GM18499 (cell line): Measurements from ENCODE around the gene GRID2.
"Not testable (repeated sequence)": the region's sequence is repeated elsewhere in the genome, so short reads cannot be mapped to it uniquely, and the experiment has no call there.

Experiments used
- ATAC-seq: cut with Tn5 transposase; IDR thresholded peaks from one replicate; pipeline ENCODE4 v1.9.1; 2021; ENCODE audit warnings: moderate number of reproducible peaks; ENCODE audit not compliant: insufficient read depth, unreplicated experiment

The GRID2 gene

DNA sequence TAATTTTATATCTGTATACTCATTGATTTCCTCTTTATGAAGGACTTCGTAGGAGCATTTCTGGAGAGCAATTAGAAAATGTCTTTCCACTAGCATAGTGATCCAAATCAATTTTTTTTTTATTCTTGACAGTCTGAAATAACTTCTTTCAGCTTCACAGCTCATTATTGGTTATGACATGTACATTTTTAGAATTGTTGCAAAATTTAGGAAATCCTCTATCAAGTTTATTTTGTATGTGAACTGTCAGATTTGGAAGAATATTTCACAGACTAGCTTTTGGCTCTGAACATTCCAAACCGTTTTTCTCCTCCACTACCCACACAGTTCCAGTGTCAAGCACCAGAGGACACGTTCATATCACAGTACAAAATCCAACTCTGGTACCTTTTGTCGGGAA, 1275.2 kb downstream of the GRID2 start:
- no peak for ATAC-seq

DNA sequence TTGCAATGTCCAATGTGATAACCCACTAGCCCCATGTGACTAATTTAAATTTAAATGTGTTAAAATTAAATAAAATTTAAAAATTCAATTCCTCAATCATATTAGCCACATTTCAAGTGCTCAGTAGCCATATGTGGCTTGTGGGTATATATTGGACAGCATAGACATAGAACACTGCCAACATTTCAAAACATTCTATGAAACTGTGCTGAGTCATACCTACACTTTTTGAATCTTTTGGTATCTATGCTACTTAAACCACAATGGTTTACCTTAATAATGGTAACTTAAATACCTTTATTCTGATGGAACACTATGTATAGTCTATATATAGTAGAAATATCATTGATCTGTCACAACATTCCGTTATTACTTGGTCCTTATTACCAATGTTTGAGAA, 1301.4 kb downstream of the GRID2 start:
- ATAC-seq, result peak; percentile 71

DNA sequence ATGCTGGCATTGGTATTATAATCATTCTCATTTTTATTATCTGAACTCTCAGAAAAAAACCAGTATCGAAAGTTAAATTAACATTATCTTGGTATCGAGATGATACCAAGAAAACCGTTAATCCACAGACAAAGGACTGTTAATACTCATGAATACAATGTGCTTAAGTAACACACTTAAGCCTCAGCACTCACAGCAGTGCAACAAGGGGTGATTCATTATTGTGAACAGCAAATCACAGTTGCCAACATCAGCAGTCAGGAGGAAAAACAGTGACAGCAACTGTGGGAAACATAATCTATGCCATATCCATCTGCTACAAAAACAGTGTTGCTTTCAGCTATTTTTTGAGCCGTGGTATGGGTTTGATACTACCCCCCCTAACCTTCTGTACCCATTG, 1313.8 kb downstream of the GRID2 start:
- ATAC-seq, result no peak

DNA sequence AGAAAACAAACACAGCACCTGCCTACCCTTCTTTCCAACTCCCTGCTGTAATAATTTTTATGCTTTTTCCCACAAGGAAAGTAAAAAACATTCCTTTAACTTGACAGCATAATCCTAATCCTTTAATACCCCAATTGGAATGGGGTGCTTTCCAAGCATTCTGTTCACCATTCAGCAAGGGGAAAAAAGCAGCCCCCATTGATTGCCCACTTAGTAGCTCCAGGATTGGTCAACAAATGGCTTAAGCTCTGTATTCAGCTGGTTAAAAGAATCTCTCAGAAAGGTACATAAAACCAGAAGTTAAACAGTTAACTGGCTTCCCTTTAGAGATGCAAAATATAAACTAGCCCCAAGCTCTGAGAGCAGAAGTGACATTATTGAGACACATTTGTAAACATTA, 1330.0 kb downstream of the GRID2 start:
- no peak for ATAC-seq

DNA sequence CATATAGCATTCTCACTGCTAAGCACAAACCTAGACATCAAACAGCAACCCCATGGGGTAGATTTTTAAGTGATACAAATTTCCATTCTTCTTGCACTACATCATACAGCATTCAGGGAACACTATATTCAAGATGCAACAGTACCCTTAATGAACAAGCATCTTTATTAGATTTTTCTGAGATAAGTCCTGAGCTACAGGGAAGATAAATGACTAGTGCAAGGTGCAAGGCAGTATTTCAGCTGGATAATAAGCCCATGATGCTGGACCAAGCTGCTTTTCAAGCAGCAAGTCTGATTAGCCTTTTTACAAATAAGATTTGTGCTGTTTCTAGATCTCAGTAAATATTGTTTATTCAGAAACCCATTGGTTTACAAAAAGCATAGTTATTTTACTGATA, 1332.2 kb downstream of the GRID2 start:
- ATAC-seq, result no peak

DNA sequence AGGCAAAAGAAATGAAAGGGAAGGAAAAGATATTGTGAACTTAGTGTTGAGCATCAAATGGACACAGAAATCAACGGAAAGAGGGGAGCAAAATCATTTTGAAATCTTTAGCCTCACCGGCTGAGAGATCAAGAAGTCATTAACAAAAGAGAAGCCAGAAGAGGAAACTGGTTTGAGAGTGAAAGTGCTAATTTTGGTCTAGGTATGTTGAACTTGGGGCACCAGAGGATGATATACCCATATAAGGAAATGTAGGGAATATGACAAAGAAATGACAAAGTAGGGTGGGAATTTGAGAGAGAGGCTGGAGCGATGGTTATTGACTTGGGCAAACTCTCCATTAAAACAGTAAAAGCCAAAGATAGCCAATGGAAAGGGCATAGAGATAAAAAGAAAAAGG, 1341.4 kb downstream of the GRID2 start:
- ATAC-seq, result peak; percentile 37

DNA sequence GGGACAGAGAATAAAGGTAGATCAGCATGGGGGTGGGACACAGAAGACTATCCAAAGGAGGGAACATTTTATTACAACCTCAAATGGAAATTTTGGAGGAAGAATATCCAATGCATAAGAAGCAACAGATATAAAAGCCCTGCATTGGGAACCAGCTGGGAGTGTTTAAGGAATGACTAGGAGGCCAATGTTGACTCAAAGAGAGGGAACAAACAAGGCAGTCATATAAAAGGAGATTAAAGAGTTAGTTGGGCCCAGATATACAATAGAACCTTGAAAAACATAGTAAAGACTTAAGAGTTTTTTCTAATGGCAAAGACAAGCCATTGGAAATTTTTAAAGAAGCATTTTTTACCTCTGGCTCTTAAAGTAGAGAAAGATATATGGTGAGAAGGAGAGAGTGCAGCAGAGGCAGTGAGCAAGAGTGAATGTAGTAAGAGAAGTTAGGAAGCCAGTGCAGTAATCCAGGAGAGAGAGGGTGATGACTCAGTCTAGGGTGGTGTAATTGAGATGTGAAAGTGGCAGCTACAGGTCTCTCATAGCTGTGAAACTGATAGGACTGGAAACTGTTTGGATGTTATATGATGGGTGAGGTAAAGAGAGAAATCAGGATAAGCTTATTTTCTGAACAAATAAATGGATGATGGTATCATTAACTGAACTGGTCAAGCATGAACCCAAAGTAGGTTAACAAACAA, 1342.6 kb downstream of the GRID2 start:
- peak; percentile 53 for ATAC-seq

DNA sequence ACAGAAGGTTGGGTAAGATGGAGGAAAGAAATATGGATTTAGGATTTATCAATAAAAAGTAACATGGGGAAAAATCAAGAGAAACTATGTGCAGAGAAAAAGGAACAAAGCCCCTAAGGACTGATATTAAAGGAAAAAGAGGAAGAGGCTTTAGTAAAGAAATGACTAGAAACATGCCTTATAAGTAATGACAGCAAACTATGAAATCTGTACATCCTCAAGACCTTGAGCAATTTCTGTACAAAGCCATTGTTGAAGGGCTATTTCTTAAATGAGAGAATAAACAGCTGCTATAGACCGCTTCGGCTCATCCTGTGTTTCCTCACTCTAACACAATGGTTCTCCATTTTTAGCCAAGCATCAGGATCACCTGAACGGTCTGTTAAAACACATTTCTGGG, 1344.5 kb downstream of the GRID2 start:
- ATAC-seq, result peak; percentile 52

DNA sequence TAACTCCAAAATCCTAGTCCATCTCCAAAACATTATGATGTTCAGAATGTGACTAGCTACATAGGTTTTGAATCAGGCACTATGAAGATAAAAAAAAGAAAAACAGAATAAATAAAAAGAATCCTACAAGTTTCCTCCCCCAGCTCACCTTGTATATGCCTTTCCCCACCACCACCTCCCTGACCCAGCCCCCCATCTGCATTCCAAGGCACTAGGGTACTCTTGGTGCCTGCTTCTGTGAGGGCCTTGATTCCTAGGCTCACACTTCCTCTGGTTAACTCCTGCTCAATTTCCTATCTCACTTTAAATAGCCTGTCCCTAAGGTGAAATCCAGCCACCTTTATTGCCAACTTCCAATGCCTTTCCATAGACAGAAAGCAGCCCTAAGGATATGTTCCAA, 1346.1 kb downstream of the GRID2 start:
- ATAC-seq, result no peak

DNA sequence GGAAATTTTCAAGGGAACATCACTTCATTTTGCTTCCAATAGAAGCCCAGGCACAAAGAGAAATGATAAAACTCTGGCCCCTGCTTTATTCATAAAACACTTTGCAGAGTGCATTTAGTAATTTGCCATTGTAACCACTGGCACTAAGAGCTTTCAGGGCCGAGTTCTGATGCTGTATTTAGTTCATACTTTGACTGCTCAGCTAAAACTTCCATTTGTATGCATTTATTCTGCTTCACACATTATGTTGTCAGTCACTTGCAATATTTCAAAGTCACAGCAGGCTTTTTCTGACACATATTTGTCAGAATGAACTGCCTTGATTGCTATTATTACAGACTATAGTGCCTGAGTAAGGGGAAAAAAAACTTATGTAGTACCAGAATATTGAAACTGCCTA, 1350.4 kb downstream of the GRID2 start:
- no peak for ATAC-seq

DNA sequence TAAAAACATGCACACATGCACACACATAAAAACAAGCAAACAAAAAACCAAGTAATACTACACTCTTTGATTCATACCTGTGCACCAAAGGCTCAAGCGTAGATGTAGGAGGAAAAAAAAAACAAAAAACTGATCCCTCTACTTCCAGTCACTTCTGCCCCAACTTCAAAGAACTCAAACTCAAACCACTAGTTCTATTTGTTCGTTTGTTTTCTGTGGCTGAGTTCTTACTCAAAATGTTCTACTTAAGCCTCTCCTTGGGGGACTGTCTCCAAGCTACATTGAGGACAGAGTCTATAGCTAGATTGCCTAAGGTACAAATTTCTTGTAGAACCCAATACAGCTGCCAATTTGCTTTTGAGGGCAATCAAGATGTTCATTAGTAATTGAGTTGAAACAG, 1353.8 kb downstream of the GRID2 start:
- no peak for ATAC-seq

DNA sequence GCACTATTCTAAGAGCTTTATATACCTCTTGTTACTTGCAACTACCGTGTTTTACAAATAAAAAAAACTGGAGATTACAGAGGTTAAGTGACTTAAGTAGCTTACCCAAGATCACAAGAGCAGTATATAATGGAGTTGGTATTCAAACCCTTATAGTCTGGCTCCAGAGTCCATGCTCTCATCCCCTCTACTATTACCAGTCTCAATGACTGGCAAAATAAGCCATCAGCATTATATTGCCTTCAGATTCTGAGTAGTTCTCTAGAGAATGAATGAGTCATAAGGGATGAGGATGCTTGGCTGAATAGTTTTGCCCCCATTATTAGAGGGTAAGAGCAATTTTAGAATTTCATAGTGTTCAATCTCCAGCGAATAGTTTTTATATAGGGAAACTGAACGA, 1354.7 kb downstream of the GRID2 start:
- no peak for ATAC-seq

DNA sequence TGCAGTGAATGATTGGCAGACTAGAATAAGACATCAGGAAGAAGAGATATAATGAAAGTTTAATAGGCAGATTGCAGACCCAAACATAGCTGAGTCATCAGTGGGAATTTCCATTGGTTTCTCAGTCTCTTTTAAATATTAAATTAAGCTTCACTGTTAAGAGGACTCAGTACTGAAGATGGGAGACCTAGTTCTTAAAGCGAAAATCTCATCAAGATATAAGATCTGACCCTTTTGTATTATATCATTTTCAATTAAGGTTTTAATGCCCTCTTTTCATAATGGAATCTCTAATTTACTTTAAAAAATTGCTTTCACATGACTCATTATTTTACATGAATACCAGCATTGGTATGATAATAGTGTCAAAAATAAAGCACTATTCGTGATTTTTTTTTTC, 1355.9 kb downstream of the GRID2 start:
- no peak for ATAC-seq

DNA sequence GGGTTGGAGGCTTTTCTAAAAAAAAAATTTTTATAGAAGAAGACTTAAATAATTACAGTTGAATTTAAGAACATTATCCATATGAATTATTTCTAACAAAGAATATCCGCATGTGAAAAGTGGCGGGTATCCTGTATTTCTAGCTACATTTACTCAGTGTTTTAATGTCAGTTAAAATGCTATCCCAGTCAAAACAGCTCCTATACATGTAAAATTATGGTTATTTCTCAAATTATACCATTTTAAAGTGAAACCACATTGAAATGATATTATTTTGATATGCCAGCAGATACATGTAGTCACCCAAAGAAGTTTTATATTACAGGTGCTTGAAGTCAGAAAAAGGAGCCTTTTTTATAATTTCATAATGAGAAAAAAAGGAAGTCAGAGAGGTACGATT, 1356.3 kb downstream of the GRID2 start:
- ATAC-seq, result no peak

DNA sequence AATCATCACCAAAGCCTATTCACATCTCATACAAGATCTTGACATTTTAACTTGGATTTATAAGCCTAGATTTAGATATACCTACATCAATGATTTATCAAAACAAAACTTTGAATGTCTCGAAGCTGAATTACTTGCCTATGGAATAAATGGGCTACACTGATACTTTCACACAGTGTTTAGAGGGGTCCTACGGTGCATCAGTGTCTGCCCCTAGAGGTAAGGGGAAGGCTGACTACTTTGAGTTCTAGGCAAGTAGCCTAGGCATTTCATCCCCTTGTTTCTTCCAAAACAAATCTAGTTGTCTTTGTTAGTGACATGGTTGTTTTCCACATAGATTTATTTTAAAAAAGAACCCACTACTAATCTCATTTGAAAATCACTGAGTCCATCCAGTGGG, 1366.7 kb downstream of the GRID2 start:
- no peak for ATAC-seq

DNA sequence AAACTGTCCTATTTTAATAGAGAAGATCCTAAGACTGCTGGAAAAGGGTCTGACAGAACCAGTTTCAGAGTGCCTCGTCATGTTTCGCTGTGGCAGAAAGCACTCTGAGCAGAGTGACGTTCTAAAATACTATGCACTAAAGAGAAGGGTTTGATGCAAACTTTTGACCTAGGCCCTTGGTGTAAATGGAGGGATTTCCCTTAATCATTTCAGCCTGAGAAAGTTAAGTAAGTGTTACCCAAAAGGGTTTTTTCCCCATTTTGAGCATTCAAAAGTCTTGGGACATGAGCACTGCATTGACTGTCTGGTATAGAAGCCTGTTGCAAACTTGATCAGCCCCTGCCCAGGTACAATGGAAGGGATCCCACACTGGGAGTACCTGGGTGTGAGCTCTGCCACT, 1367.3 kb downstream of the GRID2 start:
- ATAC-seq, result no peak

DNA sequence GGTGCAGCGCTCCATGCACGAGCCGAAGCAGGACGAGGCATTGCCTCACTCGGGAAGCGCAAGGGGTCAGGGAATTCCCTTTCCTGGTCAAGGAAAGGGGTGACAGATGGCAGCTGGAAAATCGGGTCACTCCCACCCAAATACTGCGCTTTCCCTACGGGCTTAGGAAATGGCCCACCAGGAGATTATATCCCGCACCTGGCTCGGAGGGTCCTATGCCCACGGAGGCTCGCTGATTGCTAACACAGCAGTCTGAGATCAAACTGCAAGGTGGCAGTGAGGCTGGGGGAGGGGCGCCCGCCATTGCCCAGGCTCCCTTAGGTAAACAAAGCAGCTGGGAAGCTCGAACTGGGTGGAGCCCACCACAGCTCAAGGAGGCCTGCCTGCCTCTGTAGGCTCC, 1373.2 kb downstream of the GRID2 start:
- ATAC-seq, result not testable (repeated sequence)

DNA sequence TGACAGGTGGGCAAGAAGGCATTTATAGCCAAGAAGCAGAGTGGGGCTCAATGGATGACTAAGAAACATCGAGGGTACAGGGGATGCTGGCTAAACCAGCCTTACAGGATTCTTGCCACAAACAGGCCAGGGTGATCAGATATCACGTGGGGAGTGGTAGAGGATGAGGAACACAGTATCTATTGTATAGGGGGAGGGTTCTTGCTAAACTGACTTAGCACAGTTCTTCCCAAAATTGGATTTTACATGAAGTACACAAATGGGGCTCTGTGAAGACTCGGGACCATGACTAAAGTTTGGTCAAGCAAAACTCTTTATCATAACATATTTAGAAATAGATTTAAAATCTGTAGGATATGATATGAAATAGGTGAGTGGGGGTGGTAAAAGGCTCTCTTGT, 1380.8 kb downstream of the GRID2 start:
- ATAC-seq, result no peak

DNA sequence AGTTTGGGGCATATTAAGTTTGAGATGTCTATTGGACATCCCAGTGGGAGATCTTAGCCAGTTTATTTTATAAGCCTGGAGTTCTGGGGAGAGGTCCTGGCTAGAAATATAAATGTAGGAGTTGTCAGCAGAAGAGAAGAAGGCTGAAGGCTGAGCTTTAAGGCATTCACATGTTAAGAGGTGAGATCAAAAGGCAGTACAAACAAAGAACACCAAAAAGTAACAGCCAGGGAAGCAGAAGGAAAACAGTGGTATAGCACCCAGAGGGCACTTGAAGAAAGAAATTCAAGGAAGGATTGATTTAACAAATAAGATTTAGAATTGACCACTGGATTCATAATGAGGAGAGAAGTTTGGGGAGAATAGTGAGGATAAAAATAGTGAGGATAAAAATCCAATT, 1383.5 kb downstream of the GRID2 start:
- ATAC-seq, result no peak

DNA sequence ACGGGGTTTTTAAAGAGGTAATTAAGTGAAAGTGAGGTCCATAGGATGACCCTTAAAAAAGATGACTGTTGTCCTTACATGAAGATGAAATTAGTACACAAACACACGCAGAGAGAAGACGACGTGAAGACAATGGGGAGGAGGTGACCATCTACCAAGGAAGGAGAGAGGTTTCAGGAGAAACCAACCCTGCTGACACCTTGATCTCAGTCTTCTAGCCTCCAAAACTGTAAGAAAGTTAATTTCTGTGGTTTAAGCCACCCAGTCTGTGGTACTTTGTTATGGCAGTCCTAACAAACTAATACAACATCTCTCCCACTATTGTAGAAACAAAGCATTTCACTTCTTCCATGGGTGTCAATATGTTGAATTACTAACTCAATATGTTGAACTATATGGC, 1385.2 kb downstream of the GRID2 start:
- no peak for ATAC-seq

DNA sequence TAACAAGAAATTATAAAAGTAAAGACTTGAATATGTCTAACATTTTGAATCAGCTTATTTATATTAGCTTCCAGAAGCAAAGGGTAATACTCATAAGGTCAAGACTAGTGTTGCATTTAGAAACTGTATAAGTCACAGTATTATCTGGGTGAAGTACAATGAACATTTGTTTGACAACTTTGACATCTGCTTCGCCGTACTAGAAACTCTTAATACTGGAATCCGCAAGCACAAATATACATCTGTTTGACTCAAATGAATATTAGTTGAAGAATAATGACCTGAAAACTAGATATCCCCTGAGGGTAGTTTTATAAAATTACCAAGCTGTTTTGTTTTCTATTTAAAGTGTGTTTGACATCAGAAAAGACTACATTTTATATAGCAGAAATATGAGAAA, 1389.4 kb downstream of the GRID2 start:
- no peak for ATAC-seq

DNA sequence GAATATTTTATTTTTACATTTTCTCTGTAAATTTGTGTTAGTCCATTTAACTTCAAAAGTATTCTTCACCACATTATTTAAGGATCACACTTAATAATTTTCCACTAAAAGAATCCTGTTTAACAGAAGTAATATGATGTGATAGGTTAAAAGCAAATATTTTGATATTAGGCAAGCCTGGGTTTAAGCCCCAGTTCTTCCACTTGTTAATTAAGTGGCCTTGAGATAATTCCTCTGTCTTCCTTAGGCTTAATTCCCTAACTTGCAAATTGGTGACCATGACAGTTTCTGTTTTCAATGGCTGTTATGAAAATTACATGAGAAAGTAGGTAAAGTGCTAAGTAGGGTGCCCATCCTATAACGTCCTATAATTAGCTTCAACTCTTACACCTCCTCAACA, 1394.9 kb downstream of the GRID2 start:
- ATAC-seq, result no peak

DNA sequence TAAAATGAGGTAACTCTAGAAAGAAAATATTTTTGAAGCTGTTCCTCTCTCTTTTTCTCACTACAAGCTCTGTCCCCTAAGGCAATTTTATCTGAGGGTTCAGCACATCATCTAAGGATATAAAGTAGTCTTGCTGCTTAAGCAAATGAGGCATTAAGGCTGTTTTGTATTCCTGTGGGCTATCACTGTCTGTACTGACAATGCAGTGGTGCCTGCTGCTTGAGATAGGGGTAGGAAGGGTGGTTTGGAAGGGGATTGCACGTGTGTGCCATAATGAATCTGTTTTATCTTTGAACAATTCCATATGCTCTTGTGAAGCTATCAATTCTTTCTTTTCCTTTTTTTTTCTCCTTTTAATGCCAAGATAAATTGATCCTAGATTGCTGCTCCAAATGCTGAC, 1396.8 kb downstream of the GRID2 start:
- ATAC-seq, result no peak
